Liver (tissue), 9 donors: ENCODE data around the gene RPS10. TPM values are rescaled to one million over a fixed set of nuclear protein-coding genes. Genes with fewer than 3 reads are reported as not detected.

Experiments
- DNase-seq: peaks from one replicate; pipeline ENCODE4 v3.0.0-alpha.2; 2017; ENCODE audit warnings: low spot score
- H3K27ac ChIP-seq, 2 donors: one replicate each; pipeline ENCODE4 v1.7.0; 2013; ENCODE audit warnings: inconsistent platforms in 2 of 2, low read length in 2 of 2, control low read depth in 1 of 2, low read depth in 1 of 2, mild to moderate bottlenecking in 1 of 2
- H3K27me3 ChIP-seq, 4 donors: one replicate each; pipeline versions ENCODE4 v1.6.1 to v1.7.0; 2013; ENCODE audit warnings: low read length in 3 of 4, inconsistent platforms in 1 of 4, mild to moderate bottlenecking in 1 of 4, moderate library complexity in 1 of 4; ENCODE audit not compliant: control insufficient read depth in 4 of 4, insufficient read depth in 4 of 4
- H3K36me3 ChIP-seq, 4 donors: one replicate each; pipeline versions ENCODE4 v1.6.1 to v1.7.0; 2013; ENCODE audit warnings: low read length in 3 of 4, mild to moderate bottlenecking in 3 of 4, low read depth in 1 of 4, moderate library complexity in 1 of 4; ENCODE audit not compliant: control insufficient read depth in 4 of 4, insufficient read depth in 3 of 4
- H3K4me1 ChIP-seq, 4 donors: one replicate each; pipeline versions ENCODE4 v1.6.1 to v1.7.0; 2013; ENCODE audit warnings: low read length in 3 of 4, mild to moderate bottlenecking in 3 of 4, moderate library complexity in 1 of 4; ENCODE audit not compliant: control insufficient read depth in 4 of 4, insufficient read depth in 4 of 4
- H3K4me3 ChIP-seq, 3 donors: one replicate each; pipeline versions ENCODE4 v1.6.1 to v1.7.0; 2013; ENCODE audit warnings: low read length in 3 of 3, control low read depth in 1 of 3, low read depth in 1 of 3, mild to moderate bottlenecking in 1 of 3
- H3K9ac ChIP-seq, 2 donors: one replicate each; pipeline ENCODE4 v1.7.0; 2013; ENCODE audit warnings: low read length in 2 of 2, mild to moderate bottlenecking in 2 of 2, moderate library complexity in 2 of 2, control low read depth in 1 of 2, low read depth in 1 of 2
- H3K9me3 ChIP-seq, 4 donors: one replicate each; pipeline versions ENCODE4 v1.6.1 to v1.7.0; 2013; ENCODE audit warnings: low read length in 3 of 4; ENCODE audit not compliant: control insufficient read depth in 4 of 4
- EGR1 ChIP-seq, 2 donors: IDR thresholded peaks; 2 replicates each; pipeline ENCODE4 v1.6.1; 2016 to 2018; ENCODE audit warnings: antibody characterized with exemption in 2 of 2, low read depth in 2 of 2
- FOXA1 ChIP-seq: IDR thresholded peaks from 2 replicates; pipeline ENCODE4 v1.6.1; 2016; ENCODE audit warnings: antibody characterized with exemption
- FOXA2 ChIP-seq: IDR thresholded peaks from 2 replicates; pipeline ENCODE4 v1.6.1; 2016; ENCODE audit warnings: antibody characterized with exemption
- GABPA ChIP-seq, 2 donors: IDR thresholded peaks in 1 of 2; conservative IDR thresholded peaks in 1 of 2; 2 replicates each; pipeline ENCODE4 v1.6.1; 2016; ENCODE audit warnings: antibody characterized with exemption in 2 of 2, mild to moderate bottlenecking in 1 of 2, moderate library complexity in 1 of 2
- HNF4A ChIP-seq, 2 donors: conservative IDR thresholded peaks; 2 replicates each; pipeline ENCODE4 v1.6.1; 2016; ENCODE audit warnings: antibody characterized with exemption in 2 of 2, mild to moderate bottlenecking in 2 of 2
- HNF4G ChIP-seq: IDR thresholded peaks from 2 replicates; pipeline ENCODE4 v1.6.1; 2016; ENCODE audit warnings: antibody characterized with exemption
- JUND ChIP-seq, 2 donors: IDR thresholded peaks; 2 replicates each; pipeline ENCODE4 v1.6.1; 2016; ENCODE audit warnings: antibody characterized with exemption in 2 of 2
- NR2F2 ChIP-seq: IDR thresholded peaks from 2 replicates; pipeline ENCODE4 v1.6.1; 2016; ENCODE audit warnings: antibody characterized with exemption
- RAD21 ChIP-seq, 2 donors: IDR thresholded peaks; 2 replicates each; pipeline ENCODE4 v1.6.1; 2016; ENCODE audit warnings: antibody characterized with exemption in 2 of 2, mild to moderate bottlenecking in 2 of 2
- RXRA ChIP-seq, 2 donors: IDR thresholded peaks; 2 replicates each; pipeline ENCODE4 v1.6.1; 2017 to 2018; ENCODE audit warnings: antibody characterized with exemption in 2 of 2, mild to moderate bottlenecking in 1 of 2
- SP1 ChIP-seq: IDR thresholded peaks from 2 replicates; pipeline ENCODE4 v1.6.1; 2018; ENCODE audit warnings: antibody characterized with exemption, mild to moderate bottlenecking
- TAF1 ChIP-seq: conservative IDR thresholded peaks from 2 replicates; pipeline ENCODE4 v1.6.1; 2016; ENCODE audit warnings: antibody characterized with exemption, mild to moderate bottlenecking
- YY1 ChIP-seq: IDR thresholded peaks from 2 replicates; pipeline ENCODE4 v1.6.1; 2016; ENCODE audit warnings: antibody characterized with exemption, mild to moderate bottlenecking
- WGBS: extraction: QIAGEN DNeasy Blood & Tissue Kit; methylation state at CpG from one replicate; pipeline ENCODE4 v1.1.7; 2013; 5-methylcytosine and 5-hydroxymethylcytosine counted together
- polyA plus RNA-seq, 2 donors: library from polyadenylated mRNA; stranded (reverse) in 1 of 2; unstranded in 1 of 2; fragments of 200-250 nt in 1 of 2; fragments of >200 nt in 1 of 2; fragmentation: Nextera tagmentation in 1 of 2; extraction: Ambion mirVana in 1 of 2; gene quantifications; one replicate each; pipeline versions ENCODE4 v1.2.1 to v1.2.3, GENCODE V29; 2013 to 2015
- total RNA-seq, 2 donors: library from RNA; depleted of rRNA; stranded (reverse); fragments of >200 nt; gene quantifications; one replicate each; pipeline ENCODE4 v1.2.3, GENCODE V29; 2014
- TF ChIP-seq, protein P1 (sequence below): fragments of 150-350 bp; IDR thresholded peaks from 2 replicates; pipeline ENCODE4 v1.5.1; 2017; ENCODE audit warnings: improper control_type of control experiment, low read depth, low read length; ENCODE audit not compliant: missing input control
- TF ChIP-seq, protein P2 (sequence below): IDR thresholded peaks from 2 replicates; pipeline ENCODE4 v1.6.1; 2016; ENCODE audit warnings: antibody characterized with exemption
- TF ChIP-seq, protein P3 (sequence below): IDR thresholded peaks from 2 replicates; pipeline ENCODE4 v1.6.1; 2016; ENCODE audit warnings: antibody characterized with exemption
- TF ChIP-seq, protein P4 (sequence below): IDR thresholded peaks from 2 replicates; pipeline ENCODE4 v1.6.1; 2016; ENCODE audit warnings: antibody characterized with exemption, mild to moderate bottlenecking
- TF ChIP-seq, protein P5 (sequence below): IDR thresholded peaks from 2 replicates; pipeline ENCODE4 v1.6.1; 2016; ENCODE audit warnings: antibody characterized with exemption
- donor health status: healthy.
- donor health status: healthy.
- donor health status: healthy.
- donor health status: healthy.
- donor health status: healthy.

RPS10 gene
- total and polyA plus RNA-seq, 4 donors: 294 to 970 (median 832) TPM

DNA sequence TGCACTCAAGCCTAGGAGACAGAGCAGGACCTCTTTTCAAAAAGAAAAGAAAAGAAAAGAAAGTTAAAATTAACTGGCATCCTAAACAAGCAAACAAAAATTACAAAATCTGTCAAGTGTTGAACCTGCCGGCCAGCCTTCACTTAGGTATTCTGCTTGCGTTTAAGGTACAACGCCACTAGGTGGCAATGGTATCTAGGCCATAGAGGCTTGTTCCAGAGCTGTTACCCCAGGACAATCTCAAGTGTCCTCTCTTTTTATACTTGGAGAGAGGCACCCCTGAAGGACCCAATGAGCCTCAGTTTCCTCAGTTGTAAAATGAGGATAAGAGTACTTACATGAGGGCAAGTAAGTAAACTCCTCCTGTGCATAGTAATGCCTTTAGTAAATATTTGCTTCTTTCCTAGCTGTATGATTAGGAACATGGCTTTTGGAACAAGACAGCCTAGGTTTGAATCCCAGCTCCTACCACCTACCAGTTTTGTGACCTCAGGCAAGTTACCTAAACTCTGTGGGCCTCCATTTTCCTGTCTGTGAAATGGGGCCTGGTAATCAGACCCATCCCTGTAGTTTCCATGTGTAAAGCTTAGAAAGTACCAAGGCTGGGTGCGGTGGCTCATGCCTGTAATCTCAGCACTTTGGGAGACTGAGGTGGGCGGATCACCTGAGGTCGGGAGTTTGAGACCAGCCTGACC, 34.2 kb upstream of the RPS10 start:
- H3K9me3 ChIP-seq: no peaks in the 10 kb centered on the region
- H3K4me1 ChIP-seq: peaks cover 0 to 8% (median 4%) of the 10 kb centered on the region in 4 donors
- H3K4me3 ChIP-seq: no peak overlapping the region
- peak; percentile 96 to 97 for TF ChIP-seq RAD21 (IDR thresholded peaks at IDR 0.05)
- TF ChIP-seq JUND (IDR thresholded peaks at IDR 0.05): no peak
- no peak for TF ChIP-seq HNF4G
- TF ChIP-seq, protein P1, sequence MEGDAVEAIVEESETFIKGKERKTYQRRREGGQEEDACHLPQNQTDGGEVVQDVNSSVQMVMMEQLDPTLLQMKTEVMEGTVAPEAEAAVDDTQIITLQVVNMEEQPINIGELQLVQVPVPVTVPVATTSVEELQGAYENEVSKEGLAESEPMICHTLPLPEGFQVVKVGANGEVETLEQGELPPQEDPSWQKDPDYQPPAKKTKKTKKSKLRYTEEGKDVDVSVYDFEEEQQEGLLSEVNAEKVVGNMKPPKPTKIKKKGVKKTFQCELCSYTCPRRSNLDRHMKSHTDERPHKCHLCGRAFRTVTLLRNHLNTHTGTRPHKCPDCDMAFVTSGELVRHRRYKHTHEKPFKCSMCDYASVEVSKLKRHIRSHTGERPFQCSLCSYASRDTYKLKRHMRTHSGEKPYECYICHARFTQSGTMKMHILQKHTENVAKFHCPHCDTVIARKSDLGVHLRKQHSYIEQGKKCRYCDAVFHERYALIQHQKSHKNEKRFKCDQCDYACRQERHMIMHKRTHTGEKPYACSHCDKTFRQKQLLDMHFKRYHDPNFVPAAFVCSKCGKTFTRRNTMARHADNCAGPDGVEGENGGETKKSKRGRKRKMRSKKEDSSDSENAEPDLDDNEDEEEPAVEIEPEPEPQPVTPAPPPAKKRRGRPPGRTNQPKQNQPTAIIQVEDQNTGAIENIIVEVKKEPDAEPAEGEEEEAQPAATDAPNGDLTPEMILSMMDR: peak; percentile 71
- TF ChIP-seq, protein P2, sequence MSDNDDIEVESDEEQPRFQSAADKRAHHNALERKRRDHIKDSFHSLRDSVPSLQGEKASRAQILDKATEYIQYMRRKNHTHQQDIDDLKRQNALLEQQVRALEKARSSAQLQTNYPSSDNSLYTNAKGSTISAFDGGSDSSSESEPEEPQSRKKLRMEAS: no peak
- TF ChIP-seq HNF4A (conservative IDR thresholded peaks at IDR 0.05): peak; percentile 4 to 33
- TF ChIP-seq FOXA2: no peak
- no peak for TF ChIP-seq TAF1
- 45% methylated on average over 6 of the region's 6 CpGs for WGBS
- H3K9ac ChIP-seq: no peak overlapping the region
- DNase-seq: peak; percentile 47
- no peaks in the 10 kb centered on the region for H3K36me3 ChIP-seq
- H3K27me3 ChIP-seq: peaks cover 0 to 2% (median 0%) of the 10 kb centered on the region in 4 donors
- no peak overlapping the region for H3K27ac ChIP-seq

DNA sequence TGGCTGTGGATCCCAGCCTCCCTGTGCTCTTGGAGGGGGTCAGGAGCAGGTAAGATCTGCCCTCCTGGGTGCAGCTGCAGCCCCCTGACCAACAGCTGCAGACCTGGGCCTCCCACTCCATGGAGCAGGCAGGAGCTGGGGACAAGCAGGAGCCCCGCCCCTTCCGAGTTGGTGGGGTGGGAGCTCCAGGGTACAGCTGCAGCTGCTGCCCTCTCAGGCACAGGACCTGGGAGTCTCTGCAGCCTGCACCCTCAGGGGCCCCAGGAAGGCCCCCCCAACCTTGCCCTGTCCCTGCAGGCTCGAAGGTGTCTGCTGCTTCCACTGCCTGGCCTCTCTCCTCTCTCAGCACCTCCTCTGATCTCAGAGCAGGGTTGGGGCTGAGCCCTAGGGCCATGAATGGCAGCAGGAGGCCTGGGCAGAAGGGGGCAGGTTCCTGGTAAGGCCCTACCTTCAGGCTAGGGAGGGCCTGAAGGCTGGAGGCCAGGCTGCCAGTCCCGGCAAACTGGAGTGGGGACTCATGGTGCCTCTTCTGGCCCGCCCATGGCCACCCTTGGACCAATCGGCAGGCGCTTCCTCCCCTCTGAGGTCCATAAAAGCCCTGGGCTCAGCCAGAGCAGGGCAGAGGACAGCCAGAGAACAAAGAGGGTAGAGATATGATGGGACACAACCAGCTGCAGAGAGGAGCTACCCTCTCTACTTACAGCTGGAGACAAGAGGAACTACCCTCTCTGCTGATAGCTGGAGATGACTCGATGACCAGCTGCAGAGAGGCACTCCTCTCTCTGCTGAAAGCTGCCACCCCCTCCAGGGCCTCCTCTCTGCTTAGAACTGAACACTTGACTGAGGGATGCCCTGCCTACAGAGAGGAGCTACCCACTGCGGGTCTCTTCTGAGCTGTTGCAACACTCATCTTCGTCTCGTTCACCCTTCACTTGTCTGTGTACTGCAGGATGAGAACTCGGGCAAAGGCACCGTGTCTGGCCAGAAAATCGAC, 32.2 kb upstream of the RPS10 start:
- Histone ChIP-seq H3K9ac (no peak overlapping the region), H3K4me1 (peaks cover 0 to 8% (median 4%) of the 10 kb centered on the region in 4 donors), H3K9me3 (no peaks in the 10 kb centered on the region), H3K36me3 (no peaks in the 10 kb centered on the region), H3K27me3 (no peaks in the 10 kb centered on the region), H3K27ac (no peak overlapping the region), H3K4me3 (no peak overlapping the region)
- DNase-seq: no peak
- WGBS: 79% methylated on average over 14 of the region's 14 CpGs
- TF ChIP-seq, protein P1: no peak
- TF ChIP-seq RXRA (IDR thresholded peaks at IDR 0.05): no peak
- no peak for TF ChIP-seq GABPA (IDR thresholded peaks at IDR 0.05 in 1 of 2, conservative IDR thresholded peaks at IDR 0.05 in 1 of 2)
- no peak for TF ChIP-seq HNF4A (conservative IDR thresholded peaks at IDR 0.05)
- TF ChIP-seq EGR1 (IDR thresholded peaks at IDR 0.05; ENCODE audit: low read depth in 2 of 2): no peak
- no peak for TF ChIP-seq RAD21 (IDR thresholded peaks at IDR 0.05)
- no peak for TF ChIP-seq TAF1
- TF ChIP-seq YY1: no peak
- TF ChIP-seq FOXA2: no peak
- TF ChIP-seq HNF4G: no peak
- TF ChIP-seq, protein P2: no peak
- TF ChIP-seq NR2F2: no peak
- TF ChIP-seq, protein P3, sequence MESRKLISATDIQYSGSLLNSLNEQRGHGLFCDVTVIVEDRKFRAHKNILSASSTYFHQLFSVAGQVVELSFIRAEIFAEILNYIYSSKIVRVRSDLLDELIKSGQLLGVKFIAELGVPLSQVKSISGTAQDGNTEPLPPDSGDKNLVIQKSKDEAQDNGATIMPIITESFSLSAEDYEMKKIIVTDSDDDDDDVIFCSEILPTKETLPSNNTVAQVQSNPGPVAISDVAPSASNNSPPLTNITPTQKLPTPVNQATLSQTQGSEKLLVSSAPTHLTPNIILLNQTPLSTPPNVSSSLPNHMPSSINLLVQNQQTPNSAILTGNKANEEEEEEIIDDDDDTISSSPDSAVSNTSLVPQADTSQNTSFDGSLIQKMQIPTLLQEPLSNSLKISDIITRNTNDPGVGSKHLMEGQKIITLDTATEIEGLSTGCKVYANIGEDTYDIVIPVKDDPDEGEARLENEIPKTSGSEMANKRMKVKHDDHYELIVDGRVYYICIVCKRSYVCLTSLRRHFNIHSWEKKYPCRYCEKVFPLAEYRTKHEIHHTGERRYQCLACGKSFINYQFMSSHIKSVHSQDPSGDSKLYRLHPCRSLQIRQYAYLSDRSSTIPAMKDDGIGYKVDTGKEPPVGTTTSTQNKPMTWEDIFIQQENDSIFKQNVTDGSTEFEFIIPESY: no peak
- TF ChIP-seq, protein P4, sequence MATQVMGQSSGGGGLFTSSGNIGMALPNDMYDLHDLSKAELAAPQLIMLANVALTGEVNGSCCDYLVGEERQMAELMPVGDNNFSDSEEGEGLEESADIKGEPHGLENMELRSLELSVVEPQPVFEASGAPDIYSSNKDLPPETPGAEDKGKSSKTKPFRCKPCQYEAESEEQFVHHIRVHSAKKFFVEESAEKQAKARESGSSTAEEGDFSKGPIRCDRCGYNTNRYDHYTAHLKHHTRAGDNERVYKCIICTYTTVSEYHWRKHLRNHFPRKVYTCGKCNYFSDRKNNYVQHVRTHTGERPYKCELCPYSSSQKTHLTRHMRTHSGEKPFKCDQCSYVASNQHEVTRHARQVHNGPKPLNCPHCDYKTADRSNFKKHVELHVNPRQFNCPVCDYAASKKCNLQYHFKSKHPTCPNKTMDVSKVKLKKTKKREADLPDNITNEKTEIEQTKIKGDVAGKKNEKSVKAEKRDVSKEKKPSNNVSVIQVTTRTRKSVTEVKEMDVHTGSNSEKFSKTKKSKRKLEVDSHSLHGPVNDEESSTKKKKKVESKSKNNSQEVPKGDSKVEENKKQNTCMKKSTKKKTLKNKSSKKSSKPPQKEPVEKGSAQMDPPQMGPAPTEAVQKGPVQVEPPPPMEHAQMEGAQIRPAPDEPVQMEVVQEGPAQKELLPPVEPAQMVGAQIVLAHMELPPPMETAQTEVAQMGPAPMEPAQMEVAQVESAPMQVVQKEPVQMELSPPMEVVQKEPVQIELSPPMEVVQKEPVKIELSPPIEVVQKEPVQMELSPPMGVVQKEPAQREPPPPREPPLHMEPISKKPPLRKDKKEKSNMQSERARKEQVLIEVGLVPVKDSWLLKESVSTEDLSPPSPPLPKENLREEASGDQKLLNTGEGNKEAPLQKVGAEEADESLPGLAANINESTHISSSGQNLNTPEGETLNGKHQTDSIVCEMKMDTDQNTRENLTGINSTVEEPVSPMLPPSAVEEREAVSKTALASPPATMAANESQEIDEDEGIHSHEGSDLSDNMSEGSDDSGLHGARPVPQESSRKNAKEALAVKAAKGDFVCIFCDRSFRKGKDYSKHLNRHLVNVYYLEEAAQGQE: no peak
- TF ChIP-seq FOXA1: no peak
- no peak for TF ChIP-seq JUND (IDR thresholded peaks at IDR 0.05)
- TF ChIP-seq, protein P5, sequence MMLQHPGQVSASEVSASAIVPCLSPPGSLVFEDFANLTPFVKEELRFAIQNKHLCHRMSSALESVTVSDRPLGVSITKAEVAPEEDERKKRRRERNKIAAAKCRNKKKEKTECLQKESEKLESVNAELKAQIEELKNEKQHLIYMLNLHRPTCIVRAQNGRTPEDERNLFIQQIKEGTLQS: no peak
- no peak for TF ChIP-seq SP1
